ENCODE results near the gene PKD2L2.

Gene PKD2L2

GRCh38 chr5:137888863-137889759 lies at the start of gene PKD2L2:
PKD2L2 (plus strand) TSS chr5:137889457; CDS start chr5:137889492, 35 bp downstream.
- DNase-seq (peak; percentile 81), ATAC-seq (ENCODE audit: insufficient read depth, low read depth) (peak; percentile 98)
- Histone ChIP-seq H3K4me1 (ENCODE audit: insufficient read depth, low read length) (peaks cover 23% of the 10 kb centered on the region), H3K4me2 (ENCODE audit: insufficient read depth, low read length) (peak within 1 kb of the TSS; percentile 72), H3K9me3 (ENCODE audit: insufficient read depth, low read length, severe bottlenecking) (no peaks in the 10 kb centered on the region), H3K27ac (ENCODE audit: low read length) (peak within 1 kb of the TSS; percentile 87), H3K4me3 (ENCODE audit: low read depth in 1 of 2, low read length in 2 of 2) (peak within 1 kb of the TSS; percentile 49 to 59; a peak in 3 of 4 replicates), H3K79me2 (ENCODE audit: insufficient read depth, low read length) (peaks cover 3% of the 10 kb centered on the region; the same call in 1 of the 2 replicates), H4K20me1 (ENCODE audit: insufficient read depth, low read length) (no peaks in the 10 kb centered on the region), H3K27me3 (ENCODE audit: insufficient read depth, low read length, poor library complexity) (no peaks in the 10 kb centered on the region), H2AFZ (ENCODE audit: low read depth, low read length) (peak within 1 kb of the TSS; percentile 84), H3K9ac (ENCODE audit: low read depth, low read length) (peak within 1 kb of the TSS; percentile 72), H3K36me3 (ENCODE audit: insufficient read depth, low read length) (no peaks in the 10 kb centered on the region)
- TF ChIP-seq EZH2 (IDR thresholded peaks at IDR 0.05; ENCODE audit: borderline replicate concordance, low read depth, low read length, severe bottlenecking), result no peak
- TF ChIP-seq, protein P1, sequence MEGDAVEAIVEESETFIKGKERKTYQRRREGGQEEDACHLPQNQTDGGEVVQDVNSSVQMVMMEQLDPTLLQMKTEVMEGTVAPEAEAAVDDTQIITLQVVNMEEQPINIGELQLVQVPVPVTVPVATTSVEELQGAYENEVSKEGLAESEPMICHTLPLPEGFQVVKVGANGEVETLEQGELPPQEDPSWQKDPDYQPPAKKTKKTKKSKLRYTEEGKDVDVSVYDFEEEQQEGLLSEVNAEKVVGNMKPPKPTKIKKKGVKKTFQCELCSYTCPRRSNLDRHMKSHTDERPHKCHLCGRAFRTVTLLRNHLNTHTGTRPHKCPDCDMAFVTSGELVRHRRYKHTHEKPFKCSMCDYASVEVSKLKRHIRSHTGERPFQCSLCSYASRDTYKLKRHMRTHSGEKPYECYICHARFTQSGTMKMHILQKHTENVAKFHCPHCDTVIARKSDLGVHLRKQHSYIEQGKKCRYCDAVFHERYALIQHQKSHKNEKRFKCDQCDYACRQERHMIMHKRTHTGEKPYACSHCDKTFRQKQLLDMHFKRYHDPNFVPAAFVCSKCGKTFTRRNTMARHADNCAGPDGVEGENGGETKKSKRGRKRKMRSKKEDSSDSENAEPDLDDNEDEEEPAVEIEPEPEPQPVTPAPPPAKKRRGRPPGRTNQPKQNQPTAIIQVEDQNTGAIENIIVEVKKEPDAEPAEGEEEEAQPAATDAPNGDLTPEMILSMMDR (IDR thresholded peaks at IDR 0.05; ENCODE audit: borderline replicate concordance, extremely low read depth, low read length, poor library complexity, severe bottlenecking), result peak; percentile 2

DNA sequence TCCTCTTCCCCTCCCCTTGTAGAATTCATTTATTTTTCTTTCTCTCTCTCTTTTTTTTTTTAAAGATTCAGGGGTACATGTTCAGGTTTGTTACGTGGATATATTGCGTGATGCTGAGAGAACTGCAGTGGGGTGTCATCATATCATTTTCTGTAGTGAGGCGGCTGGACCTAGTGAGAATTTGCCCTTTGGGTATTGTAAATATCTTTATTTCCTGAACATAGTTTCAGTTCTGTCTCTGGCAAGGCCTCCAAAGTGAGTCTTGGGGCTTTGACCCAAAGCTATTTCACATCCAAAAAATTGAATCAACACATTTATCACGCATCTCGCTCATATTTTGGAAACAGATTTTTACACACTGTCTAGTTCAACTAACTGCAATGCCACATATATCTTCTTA lies 47.0 kb upstream of the PKD2L2 start:
- ATAC-seq (ENCODE audit: insufficient read depth, low read depth) (no peak), DNase-seq (no peak)
- TF ChIP-seq, protein P1 (IDR thresholded peaks at IDR 0.05; ENCODE audit: borderline replicate concordance, extremely low read depth, low read length, poor library complexity, severe bottlenecking), result no peak
- no peak for TF ChIP-seq EZH2 (IDR thresholded peaks at IDR 0.05; ENCODE audit: borderline replicate concordance, low read depth, low read length, severe bottlenecking)

GRCh38 chr5:137843676-137844299 lies 45.5 kb upstream of the PKD2L2 start:
- H4K20me1 ChIP-seq (ENCODE audit: insufficient read depth, low read length), result no peaks in the 10 kb centered on the region
- no peaks in the 10 kb centered on the region for H3K4me1 ChIP-seq (ENCODE audit: insufficient read depth, low read length)
- ATAC-seq (ENCODE audit: insufficient read depth, low read depth) (no peak), DNase-seq (no peak)
- H3K27ac ChIP-seq (ENCODE audit: low read length), result no peak overlapping the region
- H3K36me3 ChIP-seq (ENCODE audit: insufficient read depth, low read length), result no peaks in the 10 kb centered on the region
- no peaks in the 10 kb centered on the region for H3K9me3 ChIP-seq (ENCODE audit: insufficient read depth, low read length, severe bottlenecking)
- no peak for TF ChIP-seq EZH2 (IDR thresholded peaks at IDR 0.05; ENCODE audit: borderline replicate concordance, low read depth, low read length, severe bottlenecking)
- TF ChIP-seq, protein P1 (IDR thresholded peaks at IDR 0.05; ENCODE audit: borderline replicate concordance, extremely low read depth, low read length, poor library complexity, severe bottlenecking), result no peak
- H3K4me3 ChIP-seq (ENCODE audit: low read depth in 1 of 2, low read length in 2 of 2), result no peak overlapping the region
- no peaks in the 10 kb centered on the region for H3K79me2 ChIP-seq (ENCODE audit: insufficient read depth, low read length)
- H3K4me2 ChIP-seq (ENCODE audit: insufficient read depth, low read length), result no peak overlapping the region
- H3K9ac ChIP-seq (ENCODE audit: low read depth, low read length), result no peak overlapping the region
- no peak overlapping the region for H2AFZ ChIP-seq (ENCODE audit: low read depth, low read length)
- no peaks in the 10 kb centered on the region for H3K27me3 ChIP-seq (ENCODE audit: insufficient read depth, low read length, poor library complexity)

More for the DNA sequence above, 47.0 kb upstream of the PKD2L2 start:
- H3K79me2 ChIP-seq (ENCODE audit: insufficient read depth, low read length), result no peaks in the 10 kb centered on the region
- no peaks in the 10 kb centered on the region for H3K27me3 ChIP-seq (ENCODE audit: insufficient read depth, low read length, poor library complexity)
- H3K27ac ChIP-seq (ENCODE audit: low read length), result no peak overlapping the region
- no peak overlapping the region for H3K4me2 ChIP-seq (ENCODE audit: insufficient read depth, low read length)
- H3K9me3 ChIP-seq (ENCODE audit: insufficient read depth, low read length, severe bottlenecking), result no peaks in the 10 kb centered on the region
- H3K4me1 ChIP-seq (ENCODE audit: insufficient read depth, low read length), result no peaks in the 10 kb centered on the region
- no peak overlapping the region for H3K4me3 ChIP-seq (ENCODE audit: low read depth in 1 of 2, low read length in 2 of 2)
- no peaks in the 10 kb centered on the region for H4K20me1 ChIP-seq (ENCODE audit: insufficient read depth, low read length)
- no peak overlapping the region for H3K9ac ChIP-seq (ENCODE audit: low read depth, low read length)
- no peak overlapping the region for H2AFZ ChIP-seq (ENCODE audit: low read depth, low read length)
- H3K36me3 ChIP-seq (ENCODE audit: insufficient read depth, low read length), result no peaks in the 10 kb centered on the region
